SJSA1 (cell line): Measurements from ENCODE around the gene KRTAP10-5. TPM values are rescaled to one million over a fixed set of nuclear protein-coding genes. Genes with fewer than 3 reads are reported as not detected.
"Not testable (repeated sequence)": the region's sequence is repeated elsewhere in the genome, so short reads cannot be mapped to it uniquely, and the experiment has no call there.

Source experiments
- DNase-seq, 2 experiments: peaks; one replicate each; pipeline ENCODE4 v3.0.0-alpha.2; 2015 to 2020; ENCODE audit warnings: low spot score in 2 of 2, low read depth in 1 of 2
- H3K27ac ChIP-seq: fragments of 250-450 bp; sonication (Bioruptor Pico); 2 replicates; pipeline ENCODE4 v1.5.1; 2020; ENCODE audit warnings: mild to moderate bottlenecking, moderate library complexity
- H3K27me3 ChIP-seq: fragments of 250-450 bp; sonication (Bioruptor Pico); replicated peaks from 2 replicates; pipeline ENCODE4 v1.5.1; 2020; ENCODE audit warnings: mild to moderate bottlenecking, moderate library complexity
- H3K36me3 ChIP-seq: fragments of 250-450 bp; sonication (Bioruptor Pico); 2 replicates; pipeline ENCODE4 v1.5.1; 2020; ENCODE audit warnings: mild to moderate bottlenecking
- H3K4me1 ChIP-seq: fragments of 250-450 bp; sonication (Bioruptor Pico); replicated peaks from 2 replicates; pipeline ENCODE4 v1.6.1; 2021; ENCODE audit warnings: mild to moderate bottlenecking
- H3K4me3 ChIP-seq: fragments of 250-450 bp; sonication (Bioruptor Pico); 2 replicates; pipeline ENCODE4 v1.5.1; 2020; ENCODE audit warnings: mild to moderate bottlenecking
- H3K9me3 ChIP-seq: fragments of 250-450 bp; sonication (Bioruptor Pico); replicated peaks from 2 replicates; pipeline ENCODE4 v1.5.1; 2020; ENCODE audit warnings: mild to moderate bottlenecking
- total RNA-seq: library from RNA; depleted of rRNA; stranded (reverse); fragments of >200 nt; shearing (Covaris generic); gene quantifications from 2 replicates; pipeline ENCODE4 v1.2.3, GENCODE V29; 2014

KRTAP10-5 gene
- total RNA-seq, 1 experiment from 2014 or later, result not detected

- H3K4me3 ChIP-seq, result no peak overlapping the region
- H3K27ac ChIP-seq, result no peak overlapping the region
- no peaks in the 10 kb centered on the region for H3K4me1 ChIP-seq
- no peak for DNase-seq
- no peaks in the 10 kb centered on the region for H3K9me3 ChIP-seq
- H3K27me3 ChIP-seq, result peaks cover 10% of the 10 kb centered on the region; the same call in 1 of the 2 replicates
- H3K36me3 ChIP-seq, result no peaks in the 10 kb centered on the region
These were observed 22.9 kb upstream of the KRTAP10-5 start for GRCh38 chr21:44603109-44603875.

- Histone ChIP-seq H3K4me3 (no peak overlapping the region), H3K27ac (no peak overlapping the region), H3K27me3 (peaks cover 10% of the 10 kb centered on the region; the same call in 1 of the 2 replicates), H3K4me1 (no peaks in the 10 kb centered on the region), H3K9me3 (no peaks in the 10 kb centered on the region), H3K36me3 (no peaks in the 10 kb centered on the region)
- no peak for DNase-seq
These were observed 22.1 kb upstream of the KRTAP10-5 start for GRCh38 chr21:44602463-44602850.

GRCh38 chr21:44601596-44602462 is 21.4 kb upstream of the KRTAP10-5 start:
- Histone ChIP-seq H3K4me3 (no peak overlapping the region), H3K27ac (no peak overlapping the region), H3K27me3 (peaks cover 14% of the 10 kb centered on the region; the same call in 1 of the 2 replicates), H3K4me1 (no peaks in the 10 kb centered on the region), H3K36me3 (no peaks in the 10 kb centered on the region), H3K9me3 (no peaks in the 10 kb centered on the region)
- DNase-seq, result no peak

- H3K9me3 ChIP-seq, DNase-seq, H3K4me1 ChIP-seq, H3K36me3 ChIP-seq, H3K27ac ChIP-seq, H3K4me3 ChIP-seq: not testable (repeated sequence)
- H3K27me3 ChIP-seq, result peaks cover 17% of the 10 kb centered on the region; the same call in 1 of the 2 replicates
These were observed 20.7 kb upstream of the KRTAP10-5 start for GRCh38 chr21:44601091-44601490.

GRCh38 chr21:44600118-44600978 is 19.9 kb upstream of the KRTAP10-5 start, which contains the start of gene KRTAP10-7:
Gene KRTAP10-7, plus strand, starts transcription at chr21:44600597. Its CDS starts 25 bp downstream, at chr21:44600622.
- not testable (repeated sequence) for DNase-seq, H3K27ac ChIP-seq, H3K9me3 ChIP-seq, H3K4me3 ChIP-seq, H3K4me1 ChIP-seq, H3K36me3 ChIP-seq
- peaks cover 16% of the 10 kb centered on the region; the same call in 1 of the 2 replicates for H3K27me3 ChIP-seq

GRCh38 chr21:44599264-44600029 is 19.0 kb upstream of the KRTAP10-5 start:
- peak in 1 of 2 experiments; percentile 34 for DNase-seq
- Histone ChIP-seq H3K27ac (no peak overlapping the region), H3K36me3 (no peaks in the 10 kb centered on the region), H3K4me3 (no peak overlapping the region), H3K4me1 (no peaks in the 10 kb centered on the region), H3K27me3 (peaks cover 12% of the 10 kb centered on the region; the same call in 1 of the 2 replicates), H3K9me3 (no peaks in the 10 kb centered on the region)

GRCh38 chr21:44598061-44598460 is 17.7 kb upstream of the KRTAP10-5 start:
- Histone ChIP-seq H3K36me3 (no peaks in the 10 kb centered on the region), H3K27me3 (0 out of 2 replicates have a peak, but pooled peaks cover 10% of the 10 kb centered on the region), H3K4me3 (no peak overlapping the region), H3K9me3 (no peaks in the 10 kb centered on the region), H3K27ac (no peak overlapping the region), H3K4me1 (no peaks in the 10 kb centered on the region)
- DNase-seq, result peak in 1 of 2 experiments; percentile 21

- no peaks in the 10 kb centered on the region for H3K9me3 ChIP-seq
- no peaks in the 10 kb centered on the region for H3K4me1 ChIP-seq
- 0 out of 2 replicates have a peak, but pooled peaks cover 10% of the 10 kb centered on the region for H3K27me3 ChIP-seq
- H3K36me3 ChIP-seq, result no peaks in the 10 kb centered on the region
- no peak overlapping the region for H3K27ac ChIP-seq
- no peak overlapping the region for H3K4me3 ChIP-seq
- peak in 1 of 2 experiments; percentile 31 for DNase-seq
These were observed 15.8 kb upstream of the KRTAP10-5 start for GRCh38 chr21:44596068-44596725.

GRCh38 chr21:44595524-44595923 is 15.1 kb upstream of the KRTAP10-5 start:
- H3K4me1 ChIP-seq, result no peaks in the 10 kb centered on the region
- H3K9me3 ChIP-seq, result no peaks in the 10 kb centered on the region
- 0 out of 2 replicates have a peak, but pooled peaks cover 10% of the 10 kb centered on the region for H3K27me3 ChIP-seq
- no peak overlapping the region for H3K27ac ChIP-seq
- H3K36me3 ChIP-seq, result no peaks in the 10 kb centered on the region
- no peak overlapping the region for H3K4me3 ChIP-seq
- no peak for DNase-seq

- Histone ChIP-seq H3K4me1 (no peaks in the 10 kb centered on the region), H3K27ac (no peak overlapping the region), H3K36me3 (no peaks in the 10 kb centered on the region), H3K9me3 (no peaks in the 10 kb centered on the region), H3K4me3 (no peak overlapping the region), H3K27me3 (0 out of 2 replicates have a peak, but pooled peaks cover 10% of the 10 kb centered on the region)
- DNase-seq, result peak in 1 of 2 experiments; percentile 16
These were observed 14.1 kb upstream of the KRTAP10-5 start for GRCh38 chr21:44594406-44594916.

- peak in 1 of 2 experiments; percentile 32 for DNase-seq
- Histone ChIP-seq H3K27me3 (0 out of 2 replicates have a peak, but pooled peaks cover 9% of the 10 kb centered on the region), H3K36me3 (no peaks in the 10 kb centered on the region), H3K9me3 (no peaks in the 10 kb centered on the region; the same call in 1 of the 2 replicates), H3K4me3 (no peak overlapping the region), H3K27ac (no peak overlapping the region), H3K4me1 (no peaks in the 10 kb centered on the region)
These were observed 13.4 kb upstream of the KRTAP10-5 start for GRCh38 chr21:44593598-44594405.
